Stimulated activated CD8-positive, alpha-beta memory T cell treated with anti-CD3 and anti-CD28 coated beads, Interleukin-2, amount 100 ng/mL, for 48 hours (primary cell): Measurements from ENCODE around the gene HAS3.

Source experiments
- DNase-seq, 2 donors: peaks; one replicate each; pipeline ENCODE4 v3.0.0-alpha.2; 2020; ENCODE audit warnings: low read depth in 2 of 2

The HAS3 gene

GRCh38 chr16:69093974-69094373 is 11.5 kb upstream of the HAS3 start:
- DNase-seq = no peak

DNA sequence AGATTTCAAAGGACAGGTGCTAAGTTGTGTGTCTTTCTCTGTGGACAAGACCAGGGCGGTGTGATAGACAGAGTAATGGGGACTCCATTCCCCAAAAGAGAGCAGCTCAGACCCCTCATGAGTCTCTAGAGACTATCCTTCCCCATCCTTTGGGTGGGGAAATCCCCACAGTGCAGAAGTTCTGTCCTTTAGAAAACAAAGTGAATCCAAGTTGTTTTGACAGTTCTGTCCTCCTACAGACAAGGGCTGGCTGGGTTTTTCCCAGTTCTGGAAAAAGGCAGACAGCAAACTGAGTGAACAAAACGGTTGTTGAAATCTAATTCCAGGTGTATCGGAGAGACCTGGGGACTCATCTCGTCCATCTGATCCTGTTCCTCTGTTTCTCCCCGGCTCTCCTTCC is 11.0 kb upstream of the HAS3 start:
- DNase-seq = no peak

GRCh38 chr16:69095193-69095592 is 10.3 kb upstream of the HAS3 start:
- no peak for DNase-seq

DNA sequence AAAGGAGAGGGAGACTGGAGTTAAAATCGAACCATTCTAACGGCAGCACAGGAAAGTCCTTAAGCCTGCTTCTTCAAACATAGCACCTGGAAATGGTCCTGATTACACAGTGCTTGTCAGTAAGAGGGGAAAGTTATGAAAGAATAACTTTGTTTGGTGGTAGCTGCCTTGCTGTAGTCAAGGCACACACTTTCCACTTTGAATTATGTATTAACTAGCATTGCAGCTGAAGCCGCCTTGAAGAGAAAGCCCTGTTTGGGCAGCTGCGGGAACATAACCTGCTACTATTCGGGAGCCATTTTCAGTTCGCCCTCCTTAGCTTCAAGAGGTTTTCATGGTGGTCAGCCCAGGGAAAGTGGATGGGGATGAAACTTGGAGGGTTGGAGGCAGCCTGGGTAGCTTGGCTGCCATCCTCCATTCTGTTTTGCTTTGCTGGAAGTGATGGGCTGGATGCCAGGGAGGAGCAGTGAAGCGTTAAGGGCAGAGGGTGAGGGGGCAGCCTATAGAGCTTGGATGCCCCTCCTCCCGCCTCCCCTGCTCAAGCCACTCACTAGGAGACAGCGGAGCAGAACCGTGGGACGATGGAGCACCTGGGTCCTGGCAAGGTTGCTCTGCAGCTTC is 5.3 kb upstream of the HAS3 start:
- DNase-seq = no peak

- DNase-seq = no peak
Measured at GRCh38 chr16:69106491-69107315, 1.2 kb downstream of the HAS3 start.

- DNase-seq = no peak
Measured at GRCh38 chr16:69107316-69107962, 2.0 kb downstream of the HAS3 start.

- no peak for DNase-seq
Measured at GRCh38 chr16:69108064-69108904, 2.8 kb downstream of the HAS3 start.

GRCh38 chr16:69108905-69109252 is 3.4 kb downstream of the HAS3 start:
- DNase-seq = no peak

DNA sequence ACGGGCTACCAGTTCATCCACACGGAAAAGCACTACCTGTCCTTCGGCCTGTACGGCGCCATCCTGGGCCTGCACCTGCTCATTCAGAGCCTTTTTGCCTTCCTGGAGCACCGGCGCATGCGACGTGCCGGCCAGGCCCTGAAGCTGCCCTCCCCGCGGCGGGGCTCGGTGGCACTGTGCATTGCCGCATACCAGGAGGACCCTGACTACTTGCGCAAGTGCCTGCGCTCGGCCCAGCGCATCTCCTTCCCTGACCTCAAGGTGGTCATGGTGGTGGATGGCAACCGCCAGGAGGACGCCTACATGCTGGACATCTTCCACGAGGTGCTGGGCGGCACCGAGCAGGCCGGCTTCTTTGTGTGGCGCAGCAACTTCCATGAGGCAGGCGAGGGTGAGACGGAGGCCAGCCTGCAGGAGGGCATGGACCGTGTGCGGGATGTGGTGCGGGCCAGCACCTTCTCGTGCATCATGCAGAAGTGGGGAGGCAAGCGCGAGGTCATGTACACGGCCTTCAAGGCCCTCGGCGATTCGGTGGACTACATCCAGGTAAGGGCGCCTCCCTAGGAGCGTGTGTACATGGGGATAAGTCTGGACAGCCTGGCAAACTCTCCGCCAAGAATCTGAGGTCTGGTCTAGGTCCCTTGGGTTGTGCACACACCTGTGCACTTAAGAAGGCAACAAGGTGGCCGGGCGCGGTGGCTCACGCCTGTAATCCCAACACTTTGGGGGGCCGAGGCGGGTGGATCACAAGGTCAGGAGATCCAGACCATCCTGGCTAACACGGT is 4.2 kb downstream of the HAS3 start:
- no peak for DNase-seq

GRCh38 chr16:69110406-69110805 is 5.0 kb downstream of the HAS3 start:
- no peak for DNase-seq

- DNase-seq = no peak
Measured at GRCh38 chr16:69111216-69111875, 5.9 kb downstream of the HAS3 start.

GRCh38 chr16:69111876-69112230 is 6.4 kb downstream of the HAS3 start:
- no peak for DNase-seq

- peak; percentile 43 to 54 for DNase-seq
Measured at GRCh38 chr16:69112285-69113129, 7.1 kb downstream of the HAS3 start.

DNA sequence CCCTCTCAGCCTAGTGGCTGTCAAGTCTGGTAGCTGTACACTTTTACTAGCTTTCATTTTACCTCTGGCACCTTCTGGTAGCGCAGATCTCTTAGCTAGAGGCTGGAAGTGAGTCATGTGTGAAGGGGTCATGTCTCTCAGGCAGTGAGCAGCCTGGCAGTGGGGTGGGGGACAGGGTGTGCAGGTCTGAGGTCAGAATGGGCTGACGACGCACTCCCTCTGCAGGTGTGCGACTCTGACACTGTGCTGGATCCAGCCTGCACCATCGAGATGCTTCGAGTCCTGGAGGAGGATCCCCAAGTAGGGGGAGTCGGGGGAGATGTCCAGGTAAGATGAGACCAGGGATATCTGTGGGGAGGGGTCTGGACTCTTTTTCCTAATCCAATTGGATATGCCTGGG is 7.8 kb downstream of the HAS3 start:
- no peak for DNase-seq

DNA sequence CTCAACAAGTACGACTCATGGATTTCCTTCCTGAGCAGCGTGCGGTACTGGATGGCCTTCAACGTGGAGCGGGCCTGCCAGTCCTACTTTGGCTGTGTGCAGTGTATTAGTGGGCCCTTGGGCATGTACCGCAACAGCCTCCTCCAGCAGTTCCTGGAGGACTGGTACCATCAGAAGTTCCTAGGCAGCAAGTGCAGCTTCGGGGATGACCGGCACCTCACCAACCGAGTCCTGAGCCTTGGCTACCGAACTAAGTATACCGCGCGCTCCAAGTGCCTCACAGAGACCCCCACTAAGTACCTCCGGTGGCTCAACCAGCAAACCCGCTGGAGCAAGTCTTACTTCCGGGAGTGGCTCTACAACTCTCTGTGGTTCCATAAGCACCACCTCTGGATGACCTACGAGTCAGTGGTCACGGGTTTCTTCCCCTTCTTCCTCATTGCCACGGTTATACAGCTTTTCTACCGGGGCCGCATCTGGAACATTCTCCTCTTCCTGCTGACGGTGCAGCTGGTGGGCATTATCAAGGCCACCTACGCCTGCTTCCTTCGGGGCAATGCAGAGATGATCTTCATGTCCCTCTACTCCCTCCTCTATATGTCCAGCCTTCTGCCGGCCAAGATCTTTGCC is 9.0 kb downstream of the HAS3 start:
- DNase-seq = no peak

GRCh38 chr16:69114976-69115355 is 9.5 kb downstream of the HAS3 start:
- no peak for DNase-seq

DNA sequence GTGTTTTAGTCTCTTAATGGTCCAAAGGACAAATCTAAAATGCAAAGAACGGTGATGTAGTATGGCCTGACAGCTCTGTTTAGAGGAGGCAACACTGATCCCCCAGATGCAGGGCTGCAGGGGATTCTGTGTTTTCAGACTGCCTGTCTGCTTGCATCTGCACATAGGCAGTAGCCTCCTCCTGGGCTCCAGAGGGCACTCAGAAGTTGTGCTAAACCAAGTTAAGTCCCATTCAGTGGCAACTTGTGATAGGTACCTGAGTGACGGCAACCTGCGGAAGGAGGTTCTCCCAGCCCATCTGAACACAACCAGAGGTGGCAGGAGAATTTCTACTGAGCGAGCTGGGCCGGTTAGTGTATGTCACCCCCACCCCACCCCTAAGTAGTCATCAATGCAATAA is 9.9 kb downstream of the HAS3 start:
- no peak for DNase-seq

GRCh38 chr16:69115837-69116236 is 10.4 kb downstream of the HAS3 start:
- DNase-seq = no peak

- DNase-seq = no peak
Measured at GRCh38 chr16:69116256-69116875, 10.9 kb downstream of the HAS3 start.
